Measurements from ENCODE around the gene SLC24A3.

Gene SLC24A3

GRCh38 chr20:19274412-19275015 lies 62.1 kb downstream of the SLC24A3 start:
- Histone ChIP-seq H3K9ac (ENCODE audit: low read depth, low read length, poor library complexity, severe bottlenecking) (no peak overlapping the region), H3K9me3 (ENCODE audit: insufficient read depth, low read depth, low read length) (no peaks in the 10 kb centered on the region), H3K79me2 (ENCODE audit: insufficient read depth, low read length) (no peaks in the 10 kb centered on the region), H2AFZ (ENCODE audit: low read length) (no peak overlapping the region), H3F3A (ENCODE audit: low read depth) (no peaks in the 10 kb centered on the region), H3K9me2 (replicated peaks; ENCODE audit: low read depth, low read length) (no peaks in the 10 kb centered on the region), H4K20me1 (ENCODE audit: insufficient read depth, low read length, poor library complexity, severe bottlenecking) (no peaks in the 10 kb centered on the region), H3K4me1 (ENCODE audit: insufficient read depth, low read length, poor library complexity, severe bottlenecking) (no peaks in the 10 kb centered on the region), H3K4me3 (ENCODE audit: low read length, poor library complexity, severe bottlenecking) (no peak overlapping the region), H3K4me2 (ENCODE audit: low read depth, low read length, poor library complexity, severe bottlenecking) (no peak overlapping the region), H3K27me3 (ENCODE audit: insufficient read depth, low read length, poor library complexity, severe bottlenecking) (no peaks in the 10 kb centered on the region), H3K36me3 (ENCODE audit: insufficient read depth, low read length) (no peaks in the 10 kb centered on the region)
- TF ChIP-seq EZH2phosphoT487 (IDR thresholded peaks at IDR 0.05; ENCODE audit: borderline replicate concordance), result no peak
- TF ChIP-seq CTCF (conservative IDR thresholded peaks at IDR 0.05; ENCODE audit: low read length), result no peak

- Histone ChIP-seq H2AFZ (ENCODE audit: low read length) (no peak overlapping the region), H3F3A (ENCODE audit: low read depth) (no peaks in the 10 kb centered on the region), H3K9me3 (ENCODE audit: insufficient read depth, low read depth, low read length) (no peaks in the 10 kb centered on the region), H3K79me2 (ENCODE audit: insufficient read depth, low read length) (no peaks in the 10 kb centered on the region), H3K27me3 (ENCODE audit: insufficient read depth, low read length, poor library complexity, severe bottlenecking) (no peaks in the 10 kb centered on the region), H3K9ac (ENCODE audit: low read depth, low read length, poor library complexity, severe bottlenecking) (no peak overlapping the region), H3K4me1 (ENCODE audit: insufficient read depth, low read length, poor library complexity, severe bottlenecking) (no peaks in the 10 kb centered on the region), H3K4me3 (ENCODE audit: low read length, poor library complexity, severe bottlenecking) (no peak overlapping the region), H3K36me3 (ENCODE audit: insufficient read depth, low read length) (no peaks in the 10 kb centered on the region), H4K20me1 (ENCODE audit: insufficient read depth, low read length, poor library complexity, severe bottlenecking) (no peaks in the 10 kb centered on the region), H3K4me2 (ENCODE audit: low read depth, low read length, poor library complexity, severe bottlenecking) (no peak overlapping the region), H3K9me2 (replicated peaks; ENCODE audit: low read depth, low read length) (no peaks in the 10 kb centered on the region)
- TF ChIP-seq CTCF (conservative IDR thresholded peaks at IDR 0.05; ENCODE audit: low read length), result no peak
- no peak for TF ChIP-seq EZH2phosphoT487 (IDR thresholded peaks at IDR 0.05; ENCODE audit: borderline replicate concordance)
Observed at GRCh38 chr20:19275038-19275629, 62.7 kb downstream of the SLC24A3 start.

- H3K4me3 ChIP-seq (ENCODE audit: low read length, poor library complexity, severe bottlenecking), result no peak overlapping the region
- H2AFZ ChIP-seq (ENCODE audit: low read length), result no peak overlapping the region
- no peaks in the 10 kb centered on the region for H3K9me3 ChIP-seq (ENCODE audit: insufficient read depth, low read depth, low read length)
- H3K9ac ChIP-seq (ENCODE audit: low read depth, low read length, poor library complexity, severe bottlenecking), result no peak overlapping the region
- H4K20me1 ChIP-seq (ENCODE audit: insufficient read depth, low read length, poor library complexity, severe bottlenecking), result no peaks in the 10 kb centered on the region
- no peaks in the 10 kb centered on the region for H3K36me3 ChIP-seq (ENCODE audit: insufficient read depth, low read length)
- no peaks in the 10 kb centered on the region for H3K9me2 ChIP-seq (replicated peaks; ENCODE audit: low read depth, low read length)
- no peak overlapping the region for H3K4me2 ChIP-seq (ENCODE audit: low read depth, low read length, poor library complexity, severe bottlenecking)
- H3F3A ChIP-seq (ENCODE audit: low read depth), result no peaks in the 10 kb centered on the region
- H3K79me2 ChIP-seq (ENCODE audit: insufficient read depth, low read length), result no peaks in the 10 kb centered on the region
- H3K27me3 ChIP-seq (ENCODE audit: insufficient read depth, low read length, poor library complexity, severe bottlenecking), result no peaks in the 10 kb centered on the region
- no peaks in the 10 kb centered on the region for H3K4me1 ChIP-seq (ENCODE audit: insufficient read depth, low read length, poor library complexity, severe bottlenecking)
- no peak for TF ChIP-seq CTCF (conservative IDR thresholded peaks at IDR 0.05; ENCODE audit: low read length)
- no peak for TF ChIP-seq EZH2phosphoT487 (IDR thresholded peaks at IDR 0.05; ENCODE audit: borderline replicate concordance)
Observed at GRCh38 chr20:19275630-19276071, 63.2 kb downstream of the SLC24A3 start.
